ENCODE measurements around the gene TSGA10.

The TSGA10 gene

GRCh38 chr2:99035920-99036319 is 118.8 kb downstream of the TSGA10 start:
- no peak overlapping the region for H3K27ac ChIP-seq
- H3K4me3 ChIP-seq, result no peak overlapping the region
- DNase-seq, result no peak
- H3K36me3 ChIP-seq, result no peaks in the 10 kb centered on the region
- H3K9me3 ChIP-seq, result peaks cover 0 to 1% (median 0%) of the 10 kb centered on the region in 3 donors
- no peaks in the 10 kb centered on the region for H3K4me1 ChIP-seq
- TF ChIP-seq CTCF (IDR thresholded peaks at IDR 0.05), result no peak
- H3K27me3 ChIP-seq, result no peaks in the 10 kb centered on the region
- intact Hi-C loops (cut with DNase I; ENCODE audit: low total_unique reads), result no loop called here

GRCh38 chr2:99032786-99033185 is 122.0 kb downstream of the TSGA10 start:
- no peak overlapping the region for H3K4me3 ChIP-seq
- intact Hi-C loops (cut with DNase I; ENCODE audit: low total_unique reads), result no loop called here

GRCh38 chr2:99032001-99032400 is 122.7 kb downstream of the TSGA10 start:
- Histone ChIP-seq H3K4me3 (no peak overlapping the region), H3K27me3 (no peaks in the 10 kb centered on the region), H3K36me3 (no peaks in the 10 kb centered on the region), H3K27ac (no peak overlapping the region), H3K4me1 (no peaks in the 10 kb centered on the region), H3K9me3 (no peaks in the 10 kb centered on the region)
- intact Hi-C loops (cut with DNase I; ENCODE audit: low total_unique reads), result no loop called here
- no peak for DNase-seq
- no peak for TF ChIP-seq CTCF (IDR thresholded peaks at IDR 0.05)

More at GRCh38 chr2:99032786-99033185, 122.0 kb downstream of the TSGA10 start:
- TF ChIP-seq CTCF (IDR thresholded peaks at IDR 0.05), result no peak
- H3K27ac ChIP-seq, result no peak overlapping the region
- DNase-seq, result no peak
- H3K27me3 ChIP-seq, result no peaks in the 10 kb centered on the region
- H3K9me3 ChIP-seq, result no peaks in the 10 kb centered on the region
- no peaks in the 10 kb centered on the region for H3K4me1 ChIP-seq
- no peaks in the 10 kb centered on the region for H3K36me3 ChIP-seq

- no peaks in the 10 kb centered on the region for H3K27me3 ChIP-seq
- no peaks in the 10 kb centered on the region for H3K9me3 ChIP-seq
- H3K4me3 ChIP-seq, result no peak overlapping the region
- TF ChIP-seq CTCF (IDR thresholded peaks at IDR 0.05), result no peak
- DNase-seq, result no peak
- H3K27ac ChIP-seq, result no peak overlapping the region
- intact Hi-C loops (cut with DNase I; ENCODE audit: low total_unique reads), result no loop called here
- no peaks in the 10 kb centered on the region for H3K36me3 ChIP-seq
- H3K4me1 ChIP-seq, result no peaks in the 10 kb centered on the region
Measured at GRCh38 chr2:99031481-99031880, 123.3 kb downstream of the TSGA10 start.

GRCh38 chr2:99028558-99028957 is 126.2 kb downstream of the TSGA10 start:
- Histone ChIP-seq H3K27ac (no peak overlapping the region), H3K36me3 (no peaks in the 10 kb centered on the region)

More at GRCh38 chr2:99028558-99028957, 126.2 kb downstream of the TSGA10 start:
- Histone ChIP-seq H3K4me3 (no peak overlapping the region), H3K4me1 (no peaks in the 10 kb centered on the region), H3K27me3 (no peaks in the 10 kb centered on the region), H3K9me3 (no peaks in the 10 kb centered on the region)
- TF ChIP-seq CTCF (IDR thresholded peaks at IDR 0.05), result no peak
- DNase-seq, result no peak
- intact Hi-C loops (cut with DNase I; ENCODE audit: low total_unique reads), result no loop called here

All from tibial artery (tissue), 4 donors.